Activated CD8-positive, alpha-beta memory T cell treated with anti-CD3 and anti-CD28 coated beads, Interleukin-2, amount 50 U/mL, for 48 hours (primary cell): ENCODE measurements around the gene PCDHB14.
A peak's percentile ranks its signal among the peaks of the same experiment; 100 is the strongest.
"Not testable (repeated sequence)": the region's sequence is repeated elsewhere in the genome, so short reads cannot be mapped to it uniquely, and the experiment has no call there.

Experiments used
- DNase-seq: peaks from one replicate; pipeline ENCODE4 v3.0.0-alpha.2; 2020

PCDHB14 gene

GRCh38 chr5:141223112-141223783 lies at the start of gene PCDHB14:
Gene PCDHB14, plus strand, starts transcription at chr5:141223343. Its CDS starts 163 bp downstream, at chr5:141223506.
- DNase-seq: no peak

GRCh38 chr5:141174291-141175104 lies 48.6 kb upstream of the PCDHB14 start:
- not testable (repeated sequence) for DNase-seq

GRCh38 chr5:141175933-141176332 lies 47.2 kb upstream of the PCDHB14 start:
- DNase-seq: no peak

GRCh38 chr5:141177577-141178191 lies 45.5 kb upstream of the PCDHB14 start, which contains the start of gene PCDHB8:
Gene PCDHB8, plus strand, starts transcription at chr5:141177790. Its CDS starts 245 bp downstream, at chr5:141178035.
- DNase-seq: not testable (repeated sequence)

GRCh38 chr5:141179371-141179770 lies 43.8 kb upstream of the PCDHB14 start:
- not testable (repeated sequence) for DNase-seq

- DNase-seq: not testable (repeated sequence)
Observed at GRCh38 chr5:141179876-141180275, 43.3 kb upstream of the PCDHB14 start.

- DNase-seq: no peak
Observed at GRCh38 chr5:141180313-141180712, 42.8 kb upstream of the PCDHB14 start.

GRCh38 chr5:141182248-141182647 lies 40.9 kb upstream of the PCDHB14 start, which contains the start of gene PCDHB16:
Gene PCDHB16, plus strand, starts transcription at chr5:141182387. Its CDS starts 173 bp downstream, at chr5:141182560.
- DNase-seq: no peak

- DNase-seq: not testable (repeated sequence)
Observed at GRCh38 chr5:141184117-141184855, 38.9 kb upstream of the PCDHB14 start.

GRCh38 chr5:141186897-141187512 lies 36.1 kb upstream of the PCDHB14 start, which contains the start of gene PCDHB9:
Gene PCDHB9, plus strand, starts transcription at chr5:141187161. Its CDS starts 158 bp downstream, at chr5:141187319.
- DNase-seq: no peak

GRCh38 chr5:141188682-141189081 lies 34.5 kb upstream of the PCDHB14 start:
- not testable (repeated sequence) for DNase-seq

GRCh38 chr5:141189131-141189530 lies 34.0 kb upstream of the PCDHB14 start:
- not testable (repeated sequence) for DNase-seq

- peak; percentile 65 for DNase-seq
Observed at GRCh38 chr5:141192110-141192725, 30.9 kb upstream of the PCDHB14 start, which contains the start of gene PCDHB10. Gene PCDHB10, plus strand, starts transcription at chr5:141192353. Its CDS starts 200 bp downstream, at chr5:141192553.

- DNase-seq: not testable (repeated sequence)
Observed at GRCh38 chr5:141194332-141194731, 28.8 kb upstream of the PCDHB14 start.

GRCh38 chr5:141196363-141196762 lies 26.8 kb upstream of the PCDHB14 start:
- DNase-seq: no peak

GRCh38 chr5:141199359-141200235 lies 23.5 kb upstream of the PCDHB14 start, which contains the start of gene PCDHB11:
Gene PCDHB11, plus strand, starts transcription at chr5:141199627. Its CDS starts 148 bp downstream, at chr5:141199775.
- no peak for DNase-seq

GRCh38 chr5:141201126-141201525 lies 22.0 kb upstream of the PCDHB14 start:
- DNase-seq: not testable (repeated sequence)

- not testable (repeated sequence) for DNase-seq
Observed at GRCh38 chr5:141201646-141202045, 21.5 kb upstream of the PCDHB14 start.

GRCh38 chr5:141208478-141208877 lies 14.7 kb upstream of the PCDHB14 start, which contains the start of gene PCDHB12:
Gene PCDHB12, plus strand, starts transcription at chr5:141208719. Its CDS starts 189 bp downstream, at chr5:141208908.
- no peak for DNase-seq

GRCh38 chr5:141210281-141210680 lies 12.9 kb upstream of the PCDHB14 start:
- not testable (repeated sequence) for DNase-seq
